SW480 (cell line): Measurements from ENCODE around the gene EYS.
A peak's percentile ranks its signal among the peaks of the same experiment; 100 is the strongest.
"Not testable (repeated sequence)": the region's sequence is repeated elsewhere in the genome, so short reads cannot be mapped to it uniquely, and the experiment has no call there.

ENCODE experiments used
- DNase-seq: peaks from one replicate; pipeline ENCODE4 v3.0.0-alpha.2; 2016; ENCODE audit warnings: low spot score

EYS gene

GRCh38 chr6:64041373-64041772 is 1665.7 kb downstream of the EYS start:
- DNase-seq = no peak

- no peak for DNase-seq
Observed at GRCh38 chr6:64040113-64040512, 1666.9 kb downstream of the EYS start.

- no peak for DNase-seq
Observed at GRCh38 chr6:64037427-64037826, 1669.6 kb downstream of the EYS start.

- DNase-seq = peak; percentile 64
Observed at GRCh38 chr6:64034910-64035655, 1671.9 kb downstream of the EYS start.

GRCh38 chr6:64034291-64034690 is 1672.7 kb downstream of the EYS start:
- no peak for DNase-seq

- DNase-seq = not testable (repeated sequence)
Observed at GRCh38 chr6:64030950-64031618, 1675.9 kb downstream of the EYS start.

GRCh38 chr6:64023693-64024092 is 1683.3 kb downstream of the EYS start:
- no peak for DNase-seq

- no peak for DNase-seq
Observed at GRCh38 chr6:64014595-64014994, 1692.4 kb downstream of the EYS start.

- DNase-seq = no peak
Observed at GRCh38 chr6:64013011-64013410, 1694.0 kb downstream of the EYS start.

- peak; percentile 27 for DNase-seq
Observed at GRCh38 chr6:64012351-64013001, 1694.5 kb downstream of the EYS start.

GRCh38 chr6:64010666-64011065 is 1696.4 kb downstream of the EYS start:
- DNase-seq = no peak

- no peak for DNase-seq
Observed at GRCh38 chr6:64010010-64010409, 1697.0 kb downstream of the EYS start.

GRCh38 chr6:64006246-64006645 is 1700.8 kb downstream of the EYS start:
- DNase-seq = no peak

GRCh38 chr6:64000818-64001491 is 1706.1 kb downstream of the EYS start:
- no peak for DNase-seq

GRCh38 chr6:63999613-64000012 is 1707.4 kb downstream of the EYS start:
- DNase-seq = no peak

GRCh38 chr6:63998991-63999390 is 1708.0 kb downstream of the EYS start:
- no peak for DNase-seq

GRCh38 chr6:63997734-63998133 is 1709.3 kb downstream of the EYS start:
- no peak for DNase-seq

- DNase-seq = no peak
Observed at GRCh38 chr6:63997221-63997620, 1709.8 kb downstream of the EYS start.

GRCh38 chr6:63985223-63985622 is 1721.8 kb downstream of the EYS start:
- DNase-seq = no peak

- no peak for DNase-seq
Observed at GRCh38 chr6:63975699-63976098, 1731.3 kb downstream of the EYS start.

GRCh38 chr6:63968650-63969049 is 1738.4 kb downstream of the EYS start:
- DNase-seq = no peak

- DNase-seq = no peak
Observed at GRCh38 chr6:63964366-63964765, 1742.7 kb downstream of the EYS start.
